NCI-H2107 (cell line): ENCODE measurements around the gene USF3.
"Not testable (repeated sequence)": the region's sequence is repeated elsewhere in the genome, so short reads cannot be mapped to it uniquely, and the experiment has no call there.

Experiments
- DNase-seq: peaks from one replicate; lab custom pipeline; 2025; lab: John Stamatoyannopoulos, UW

Gene USF3

GRCh38 chr3:113649174-113649845 is 47.1 kb downstream of the USF3 start:
- no peak for DNase-seq

DNA sequence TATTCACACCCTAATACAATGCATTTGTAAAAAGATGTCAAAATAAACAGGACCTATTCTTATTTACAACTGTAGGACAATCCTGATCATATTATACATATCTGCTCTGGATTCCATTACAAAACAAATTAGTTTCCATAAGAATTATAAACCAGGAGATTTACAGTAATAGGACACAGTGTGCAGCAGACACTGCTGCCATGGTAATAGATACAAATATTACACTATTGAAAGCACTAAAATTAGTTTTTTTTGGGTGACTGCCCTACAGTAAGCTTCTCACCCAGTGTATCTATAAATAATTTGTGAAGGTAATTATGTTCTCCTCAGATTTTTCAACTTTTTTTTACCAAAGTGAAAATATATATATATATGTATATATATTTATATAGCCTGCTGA is 47.9 kb downstream of the USF3 start:
- DNase-seq = no peak

DNA sequence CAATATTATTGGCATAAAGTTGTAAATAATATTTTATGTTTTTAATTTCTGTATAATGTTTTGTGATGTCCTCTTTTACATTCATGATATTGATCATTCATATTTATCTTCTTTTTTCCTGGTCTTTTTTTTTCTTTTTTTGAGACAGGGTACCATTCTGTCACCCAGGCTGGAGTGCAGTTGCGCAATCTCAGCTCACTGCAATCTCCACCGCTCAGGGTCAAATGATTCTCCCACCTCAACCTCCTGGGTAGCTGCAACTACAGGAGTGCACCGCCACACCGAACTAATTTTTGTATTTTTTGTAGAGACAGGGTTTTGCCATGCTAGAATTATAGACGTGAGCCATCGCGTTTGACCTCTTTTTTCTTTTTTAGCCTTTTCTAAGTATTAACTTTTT is 52.9 kb downstream of the USF3 start:
- no peak for DNase-seq

- no peak for DNase-seq
These were observed 57.5 kb downstream of the USF3 start for GRCh38 chr3:113638910-113639309.

GRCh38 chr3:113637756-113638155 is 58.7 kb downstream of the USF3 start:
- no peak for DNase-seq

DNA sequence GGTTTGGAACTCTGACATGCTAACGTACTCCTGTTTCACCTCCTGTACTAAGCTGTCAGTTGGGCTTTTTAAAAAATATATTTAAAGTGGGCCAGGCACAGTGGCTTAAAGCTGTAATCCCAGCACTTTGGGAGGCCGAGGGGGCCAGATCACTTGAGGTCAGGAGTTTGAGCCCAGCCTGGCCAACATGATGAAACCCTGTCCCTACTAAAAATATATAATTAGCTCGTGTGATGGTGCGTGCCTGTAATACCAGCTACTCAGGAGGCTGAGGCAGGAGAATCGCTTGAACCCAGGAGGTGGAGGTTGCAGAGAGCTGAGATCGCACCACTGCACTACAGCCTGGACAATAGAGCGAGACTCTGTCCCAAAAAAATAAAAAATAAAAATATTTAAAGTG is 60.4 kb downstream of the USF3 start:
- not testable (repeated sequence) for DNase-seq

DNA sequence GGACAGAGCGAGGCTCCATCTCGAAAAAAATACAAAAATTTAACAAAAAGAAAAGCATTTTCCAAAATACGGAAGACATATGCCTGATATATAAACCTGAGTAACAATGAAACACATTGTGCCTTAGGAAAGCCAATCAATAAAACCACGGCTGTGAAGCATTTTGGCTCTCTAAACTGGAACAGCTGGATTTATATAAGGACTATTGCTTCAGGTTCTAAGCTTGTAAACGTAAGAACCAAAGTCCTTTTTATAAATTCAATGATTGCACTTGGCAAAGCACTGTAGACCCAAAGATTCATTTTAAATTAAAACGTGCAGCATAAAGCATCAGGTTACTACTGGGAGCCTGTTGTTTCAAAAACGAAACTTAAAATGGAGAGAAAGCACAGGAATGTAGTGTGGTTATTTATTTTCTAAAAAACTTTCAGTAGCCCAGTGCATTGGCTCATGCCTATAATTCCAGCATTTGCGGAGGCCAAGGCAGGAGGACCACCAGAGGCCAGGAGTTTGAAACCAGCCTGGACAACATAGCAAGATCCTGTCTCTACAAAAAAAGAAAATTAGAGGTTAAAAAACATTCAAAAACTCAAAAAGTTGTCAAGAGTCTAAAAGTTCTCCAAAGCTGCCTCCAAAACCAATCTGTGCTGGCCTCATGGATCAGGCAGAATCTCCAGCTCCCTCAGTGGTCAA is 61.5 kb downstream of the USF3 start:
- peak; percentile 4 for DNase-seq

DNA sequence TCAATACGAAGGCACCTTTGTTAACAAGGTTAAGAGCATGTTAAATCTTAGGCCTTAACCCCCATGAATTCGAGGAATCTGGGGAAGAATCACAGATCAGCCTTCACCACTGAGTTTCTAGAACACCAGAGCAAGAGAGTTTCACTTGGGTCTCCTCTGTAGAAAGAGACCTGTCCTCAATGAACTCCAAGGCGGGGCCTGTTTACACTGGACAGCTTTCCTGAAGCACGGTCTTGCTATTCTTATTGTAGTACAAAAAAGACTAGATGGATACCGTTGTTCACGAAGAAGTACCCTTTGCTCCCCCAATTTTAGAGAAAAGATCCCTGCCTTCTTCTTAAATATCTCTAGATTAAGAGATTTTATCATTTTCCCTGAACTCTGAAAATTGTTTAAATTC is 64.9 kb downstream of the USF3 start:
- no peak for DNase-seq

DNA sequence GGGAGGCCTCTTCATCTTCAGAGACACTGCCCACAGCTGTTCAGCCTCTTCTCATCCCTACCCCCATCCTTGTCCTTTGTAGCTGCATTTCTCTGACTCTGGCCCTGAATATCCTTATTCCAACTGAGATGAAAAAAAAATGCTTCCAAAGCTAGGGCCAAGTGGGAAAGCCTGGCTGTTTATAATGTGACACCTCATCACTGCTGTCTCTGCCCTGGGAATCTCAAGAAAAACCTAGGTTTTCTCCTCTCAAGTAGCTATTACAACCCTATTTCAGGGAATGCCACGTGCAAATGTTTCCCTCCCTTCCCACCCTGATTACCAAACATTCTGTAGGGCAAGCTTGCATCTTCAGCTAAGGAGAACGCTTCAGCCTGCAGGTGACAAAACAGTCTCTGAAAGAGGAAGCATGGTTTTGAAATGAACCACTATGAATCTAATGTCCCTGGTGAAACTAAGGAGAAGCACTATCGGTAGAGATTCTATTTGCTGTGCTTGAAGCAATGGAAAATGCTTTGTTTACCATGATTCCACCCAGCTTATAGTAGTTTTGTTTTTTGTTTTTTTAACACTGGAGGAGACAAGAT is 65.4 kb downstream of the USF3 start:
- DNase-seq = no peak

GRCh38 chr3:113629584-113630421 is 66.6 kb downstream of the USF3 start:
- peak; percentile 66 for DNase-seq

DNA sequence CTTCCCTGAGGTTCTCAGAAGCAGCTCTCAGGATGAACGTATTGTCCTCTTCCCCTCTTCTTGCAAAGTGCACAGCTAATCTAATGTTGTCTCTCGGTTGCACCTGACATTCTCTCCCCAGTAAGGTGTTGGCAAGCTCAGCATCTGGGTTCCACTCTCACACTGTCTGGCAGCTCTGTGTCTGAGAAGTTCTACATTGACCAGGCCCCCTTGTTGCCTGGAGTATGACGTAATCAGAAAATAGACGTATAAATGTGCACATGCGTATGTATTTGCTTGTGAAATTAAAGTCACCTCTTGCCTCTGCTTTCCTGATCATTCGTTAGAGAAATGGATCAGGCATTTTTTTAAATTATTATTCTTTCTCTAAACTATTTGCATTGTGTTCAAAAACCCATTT is 67.7 kb downstream of the USF3 start:
- no peak for DNase-seq

DNA sequence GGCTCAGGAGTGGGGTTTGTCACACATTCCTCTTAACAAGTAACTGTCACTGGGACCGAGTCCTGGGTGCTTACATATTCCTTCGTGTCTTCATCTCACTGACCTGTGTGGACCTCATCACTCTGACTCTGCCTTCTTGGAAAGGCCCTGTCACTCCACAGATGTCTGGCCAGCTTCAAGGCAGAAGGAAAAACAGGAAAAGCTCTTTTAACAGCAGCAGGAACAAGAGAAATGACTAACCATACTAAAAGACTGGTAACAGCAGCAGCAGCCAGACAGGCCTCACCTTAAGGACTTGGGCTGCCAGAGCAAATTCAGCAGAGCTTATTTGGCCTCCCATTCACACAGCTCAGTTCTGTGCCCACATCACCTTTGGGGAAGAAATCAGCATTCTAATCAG is 68.1 kb downstream of the USF3 start:
- no peak for DNase-seq

GRCh38 chr3:113626503-113627371 is 69.7 kb downstream of the USF3 start:
- peak; percentile 10 for DNase-seq

DNA sequence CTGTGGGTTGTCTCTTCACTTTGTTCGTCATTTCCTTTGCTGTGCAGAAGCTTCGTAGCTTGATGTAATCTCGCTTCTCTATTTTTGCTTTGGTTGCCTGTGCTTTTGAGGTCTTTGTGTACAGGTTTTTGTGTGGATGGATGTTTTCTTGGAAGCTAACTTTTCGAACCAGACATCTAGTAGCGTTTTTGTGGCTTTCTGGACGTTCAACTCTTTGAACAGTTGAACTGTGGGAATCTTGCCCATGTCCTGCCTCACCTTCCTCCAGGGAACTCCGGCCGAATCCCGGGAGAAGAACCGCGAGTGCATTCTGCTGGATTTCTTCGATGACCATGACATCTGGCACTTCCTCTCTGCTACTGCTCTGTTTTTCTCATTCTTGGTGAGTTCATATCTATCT is 70.6 kb downstream of the USF3 start:
- no peak for DNase-seq

DNA sequence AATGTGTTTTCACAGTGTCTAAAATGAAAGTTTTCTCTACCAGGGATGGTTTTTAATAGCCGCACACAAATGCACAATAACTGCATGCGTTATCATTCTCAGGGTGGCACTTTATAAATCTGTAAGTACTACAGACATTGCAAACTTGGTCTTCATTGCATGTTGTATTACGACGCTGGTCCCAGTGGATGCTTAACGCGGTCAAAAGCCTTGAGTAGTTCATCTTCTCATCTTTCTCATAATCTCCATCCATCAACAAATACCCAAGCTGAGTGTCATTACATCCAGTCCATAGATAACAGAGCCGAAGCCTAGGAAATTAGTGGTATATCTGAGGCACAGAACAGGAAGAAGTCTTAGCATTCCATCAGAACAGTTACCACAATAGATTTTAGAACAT is 72.6 kb downstream of the USF3 start:
- no peak for DNase-seq

DNA sequence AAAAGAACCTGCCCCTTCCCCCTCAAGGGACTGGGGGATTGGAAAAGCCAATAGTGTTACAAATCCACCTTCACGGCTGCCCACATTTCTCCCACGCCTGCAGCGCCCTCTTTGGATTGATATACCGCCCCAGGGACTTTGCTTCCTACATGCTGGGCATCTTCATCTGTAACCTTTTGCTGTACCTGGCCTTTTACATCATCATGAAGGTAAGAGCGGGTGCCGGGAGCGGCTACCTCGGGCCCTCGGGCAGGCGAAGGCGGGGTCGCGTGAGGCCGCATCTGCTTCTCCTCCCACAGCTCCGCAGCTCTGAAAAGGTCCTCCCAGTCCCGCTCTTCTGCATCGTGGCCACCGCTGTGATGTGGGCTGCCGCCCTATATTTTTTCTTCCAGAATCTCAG is 73.1 kb downstream of the USF3 start:
- no peak for DNase-seq

- DNase-seq = no peak
These were observed 76.4 kb downstream of the USF3 start for GRCh38 chr3:113620091-113620490.

DNA sequence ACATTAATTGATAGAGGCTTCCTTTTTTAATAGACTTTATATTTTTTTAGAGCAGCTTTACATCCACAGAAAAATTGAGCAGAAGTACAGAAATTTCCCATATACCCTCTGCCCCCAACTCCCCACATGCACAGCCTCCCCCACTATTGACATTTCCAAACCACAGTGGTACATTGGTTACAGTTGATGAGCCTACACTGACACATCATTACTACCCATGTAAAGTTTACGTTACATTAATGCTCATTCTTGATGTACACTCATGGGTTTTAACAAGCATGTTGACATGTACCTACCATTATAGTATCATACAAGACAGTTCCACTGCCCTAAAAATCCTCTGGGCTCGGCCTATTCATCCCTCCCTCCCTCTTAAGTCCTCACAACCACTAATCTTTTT is 78.7 kb downstream of the USF3 start:
- DNase-seq = no peak

DNA sequence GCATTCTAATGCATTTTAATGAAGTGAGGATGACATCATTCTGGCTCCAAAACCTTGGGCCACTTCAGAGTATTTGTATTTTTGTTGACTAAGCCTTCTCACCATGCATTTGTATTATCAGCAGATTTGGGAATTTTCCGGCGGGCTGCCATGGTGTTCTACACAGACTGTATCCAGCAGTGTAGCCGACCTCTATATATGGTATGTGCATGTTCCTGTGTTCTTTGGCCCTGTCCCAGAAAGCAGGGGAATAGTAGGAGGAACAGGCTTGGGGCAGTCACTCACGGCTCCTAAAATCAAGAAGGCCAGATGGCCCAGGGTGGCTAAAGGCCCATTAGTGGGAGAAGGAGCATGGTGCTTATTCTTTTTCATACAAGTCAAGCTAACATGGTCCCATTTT is 80.5 kb downstream of the USF3 start:
- no peak for DNase-seq

- DNase-seq = no peak
These were observed 82.0 kb downstream of the USF3 start for GRCh38 chr3:113614402-113614801.

- DNase-seq = no peak
These were observed 89.2 kb downstream of the USF3 start for GRCh38 chr3:113607219-113607596.
